GM18873 (cell line): ENCODE measurements around the gene NFU1.

Experiments
- ATAC-seq: cut with Tn5 transposase; IDR thresholded peaks from one replicate; pipeline ENCODE4 v1.9.1; 2021; ENCODE audit warnings: mild to moderate bottlenecking, moderate library complexity, moderate number of reproducible peaks; ENCODE audit not compliant: unreplicated experiment, low FRiP score

Gene NFU1

GRCh38 chr2:69436938-69437750 is at the start of gene NFU1:
Gene NFU1 (minus strand): TSS chr2:69437435. CDS start chr2:69437422, 13 bp downstream.
- peak; percentile 91 for ATAC-seq

- no peak for ATAC-seq
Measured at GRCh38 chr2:69483696-69484095, 46.5 kb upstream of the NFU1 start.

- no peak for ATAC-seq
Measured at GRCh38 chr2:69483024-69483423, 45.8 kb upstream of the NFU1 start.

- no peak for ATAC-seq
Measured at GRCh38 chr2:69482471-69482870, 45.2 kb upstream of the NFU1 start.

GRCh38 chr2:69481421-69481820 is 44.2 kb upstream of the NFU1 start:
- ATAC-seq = no peak

- no peak for ATAC-seq
Measured at GRCh38 chr2:69477627-69478026, 40.4 kb upstream of the NFU1 start.

- no peak for ATAC-seq
Measured at GRCh38 chr2:69474688-69475087, 37.5 kb upstream of the NFU1 start.

- ATAC-seq = no peak
Measured at GRCh38 chr2:69471793-69472192, 34.6 kb upstream of the NFU1 start.

- no peak for ATAC-seq
Measured at GRCh38 chr2:69470911-69471310, 33.7 kb upstream of the NFU1 start.

GRCh38 chr2:69469784-69470183 is 32.5 kb upstream of the NFU1 start:
- ATAC-seq = no peak

GRCh38 chr2:69469375-69469774 is 32.1 kb upstream of the NFU1 start:
- ATAC-seq = no peak

- ATAC-seq = no peak
Measured at GRCh38 chr2:69466728-69467127, 29.5 kb upstream of the NFU1 start.

GRCh38 chr2:69465513-69466456 is 28.6 kb upstream of the NFU1 start:
- ATAC-seq = no peak

GRCh38 chr2:69464575-69464974 is 27.3 kb upstream of the NFU1 start:
- ATAC-seq = no peak

GRCh38 chr2:69462780-69463179 is 25.5 kb upstream of the NFU1 start:
- no peak for ATAC-seq

GRCh38 chr2:69461404-69461803 is 24.2 kb upstream of the NFU1 start:
- ATAC-seq = no peak

- no peak for ATAC-seq
Measured at GRCh38 chr2:69459936-69460335, 22.7 kb upstream of the NFU1 start.

- no peak for ATAC-seq
Measured at GRCh38 chr2:69456950-69457445, 19.8 kb upstream of the NFU1 start.

- no peak for ATAC-seq
Measured at GRCh38 chr2:69456154-69456553, 18.9 kb upstream of the NFU1 start.

GRCh38 chr2:69454976-69455375 is 17.7 kb upstream of the NFU1 start:
- no peak for ATAC-seq

- no peak for ATAC-seq
Measured at GRCh38 chr2:69453475-69454129, 16.4 kb upstream of the NFU1 start.
